ENCODE data around the gene FARSB. TPM values are rescaled to one million over a fixed set of nuclear protein-coding genes. Genes with fewer than 3 reads are reported as not detected.

Gene FARSB
- total RNA-seq, 1 donor from 2014 or later = 15.5 TPM

- no peak for DNase-seq (ENCODE audit: low spot score)
- TF ChIP-seq CTCF (IDR thresholded peaks at IDR 0.05) = no peak
- H3K9me3 Mint-ChIP-seq (ENCODE audit: low read depth) = no peaks in the 10 kb centered on the region
- H3K27ac Mint-ChIP-seq (ENCODE audit: unreplicated experiment) = no peak overlapping the region
- no peaks in the 10 kb centered on the region for H3K27me3 Mint-ChIP-seq (ENCODE audit: low read depth)
- no peak overlapping the region for H3K4me3 Mint-ChIP-seq (ENCODE audit: unreplicated experiment)
- peaks cover 41% of the 10 kb centered on the region for H3K4me1 Mint-ChIP-seq (ENCODE audit: low read depth)
- peaks cover 24% of the 10 kb centered on the region for H3K36me3 Mint-ChIP-seq (ENCODE audit: low read depth)
These were observed 86.1 kb downstream of the FARSB start for GRCh38 chr2:222569826-222570225.

DNA sequence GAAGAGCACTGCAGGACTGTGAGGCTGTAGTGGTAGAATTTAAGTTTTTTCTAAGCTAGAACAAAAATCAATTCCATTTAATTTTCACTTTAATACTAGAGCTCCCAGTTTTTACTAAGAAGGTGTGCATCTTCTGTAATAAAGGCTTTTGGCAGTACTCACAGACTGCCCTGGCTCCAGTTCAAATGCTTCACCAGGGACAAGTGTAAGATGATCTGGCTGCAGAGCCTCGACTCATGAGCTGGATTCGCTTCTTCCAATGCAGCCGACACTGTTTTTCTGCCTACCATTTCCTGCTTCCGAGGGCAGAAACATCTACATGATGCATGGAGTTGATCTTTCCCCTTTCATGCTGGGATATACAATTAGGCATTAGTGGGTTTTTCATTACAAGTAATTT, 87.0 kb downstream of the FARSB start:
- no peak overlapping the region for H3K27ac Mint-ChIP-seq (ENCODE audit: unreplicated experiment)
- no peak for DNase-seq (ENCODE audit: low spot score)
- H3K4me3 Mint-ChIP-seq (ENCODE audit: unreplicated experiment) = no peak overlapping the region
- peaks cover 35% of the 10 kb centered on the region for H3K4me1 Mint-ChIP-seq (ENCODE audit: low read depth)
- H3K36me3 Mint-ChIP-seq (ENCODE audit: low read depth) = peaks cover 21% of the 10 kb centered on the region
- no peak for TF ChIP-seq CTCF (IDR thresholded peaks at IDR 0.05)
- no peaks in the 10 kb centered on the region for H3K9me3 Mint-ChIP-seq (ENCODE audit: low read depth)
- H3K27me3 Mint-ChIP-seq (ENCODE audit: low read depth) = no peaks in the 10 kb centered on the region

GRCh38 chr2:222566229-222566628, 89.7 kb downstream of the FARSB start:
- no peak overlapping the region for H3K27ac Mint-ChIP-seq (ENCODE audit: unreplicated experiment)
- no peak for DNase-seq (ENCODE audit: low spot score)

GRCh38 chr2:222563936-222564335, 92.0 kb downstream of the FARSB start:
- Mint-ChIP-seq H3K27me3 (ENCODE audit: low read depth) (no peaks in the 10 kb centered on the region), H3K9me3 (ENCODE audit: low read depth) (no peaks in the 10 kb centered on the region), H3K27ac (ENCODE audit: unreplicated experiment) (no peak overlapping the region), H3K36me3 (ENCODE audit: low read depth) (peaks cover 9% of the 10 kb centered on the region), H3K4me3 (ENCODE audit: unreplicated experiment) (no peak overlapping the region), H3K4me1 (ENCODE audit: low read depth) (peaks cover 4% of the 10 kb centered on the region)
- DNase-seq (ENCODE audit: low spot score) = no peak
- no peak for TF ChIP-seq CTCF (IDR thresholded peaks at IDR 0.05)

More at GRCh38 chr2:222566229-222566628, 89.7 kb downstream of the FARSB start:
- TF ChIP-seq CTCF (IDR thresholded peaks at IDR 0.05) = no peak
- H3K4me1 Mint-ChIP-seq (ENCODE audit: low read depth) = peaks cover 13% of the 10 kb centered on the region
- peaks cover 13% of the 10 kb centered on the region for H3K36me3 Mint-ChIP-seq (ENCODE audit: low read depth)
- H3K9me3 Mint-ChIP-seq (ENCODE audit: low read depth) = no peaks in the 10 kb centered on the region
- H3K27me3 Mint-ChIP-seq (ENCODE audit: low read depth) = no peaks in the 10 kb centered on the region
- no peak overlapping the region for H3K4me3 Mint-ChIP-seq (ENCODE audit: unreplicated experiment)

DNA sequence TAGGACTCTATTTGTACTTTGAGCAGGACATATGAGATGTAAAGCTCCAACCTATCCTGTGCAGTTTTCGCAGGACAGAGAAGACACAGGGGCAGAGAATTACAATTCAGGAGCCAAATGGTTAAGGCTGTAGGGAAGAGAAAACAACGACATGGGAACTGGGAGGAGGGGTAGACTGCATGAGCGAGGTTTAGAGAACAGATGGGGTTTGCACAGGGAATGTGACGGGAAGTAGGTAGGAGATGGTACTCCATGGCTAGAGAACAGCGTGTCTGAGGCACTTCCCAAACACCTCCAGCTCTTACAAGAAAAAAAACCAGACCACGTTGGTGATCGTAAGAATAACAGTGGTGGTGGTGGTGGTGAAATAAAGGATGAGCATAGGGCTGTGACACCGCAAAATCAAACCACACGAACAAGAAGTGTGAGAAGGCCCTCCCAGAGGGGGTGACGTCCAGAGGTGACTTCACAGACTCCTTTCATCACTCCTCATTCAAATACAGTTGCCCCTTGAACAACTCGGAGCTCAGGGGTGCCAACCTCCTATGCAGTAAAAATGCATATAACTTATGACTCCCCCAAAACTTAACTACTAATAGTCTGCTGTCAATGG, 92.7 kb downstream of the FARSB start:
- H3K9me3 Mint-ChIP-seq (ENCODE audit: low read depth) = no peaks in the 10 kb centered on the region
- H3K4me3 Mint-ChIP-seq (ENCODE audit: unreplicated experiment) = no peak overlapping the region
- TF ChIP-seq CTCF (IDR thresholded peaks at IDR 0.05) = no peak
- H3K27me3 Mint-ChIP-seq (ENCODE audit: low read depth) = no peaks in the 10 kb centered on the region
- H3K4me1 Mint-ChIP-seq (ENCODE audit: low read depth) = no peaks in the 10 kb centered on the region
- peaks cover 9% of the 10 kb centered on the region for H3K36me3 Mint-ChIP-seq (ENCODE audit: low read depth)
- DNase-seq (ENCODE audit: low spot score) = no peak
- no peak overlapping the region for H3K27ac Mint-ChIP-seq (ENCODE audit: unreplicated experiment)
